ENCODE measurements around the gene EFCC1.

The EFCC1 gene

DNA sequence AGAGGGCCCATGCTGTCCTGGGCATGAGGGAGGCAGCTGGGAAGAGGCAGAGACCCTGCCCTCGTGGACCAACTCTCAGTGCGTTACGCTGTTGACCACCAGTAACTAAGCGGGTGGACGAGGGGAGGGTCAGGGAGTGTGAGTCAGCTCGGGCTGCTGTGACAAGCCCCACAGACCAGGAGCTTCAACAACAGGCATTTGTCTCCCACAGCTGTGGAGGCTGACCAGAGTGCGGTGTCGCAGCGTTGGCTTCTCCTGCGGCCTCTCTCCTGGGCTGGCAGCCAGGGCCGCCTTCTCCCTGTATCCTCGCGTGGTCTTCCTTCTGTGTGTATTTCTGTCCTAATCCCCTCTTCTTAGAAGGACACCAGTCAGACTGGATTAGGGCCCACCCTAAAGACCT is 13.0 kb downstream of the EFCC1 start:
- in situ Hi-C loops (cut with HindIII; ENCODE audit: low sequenced_read_pairs) = no loop called here

DNA sequence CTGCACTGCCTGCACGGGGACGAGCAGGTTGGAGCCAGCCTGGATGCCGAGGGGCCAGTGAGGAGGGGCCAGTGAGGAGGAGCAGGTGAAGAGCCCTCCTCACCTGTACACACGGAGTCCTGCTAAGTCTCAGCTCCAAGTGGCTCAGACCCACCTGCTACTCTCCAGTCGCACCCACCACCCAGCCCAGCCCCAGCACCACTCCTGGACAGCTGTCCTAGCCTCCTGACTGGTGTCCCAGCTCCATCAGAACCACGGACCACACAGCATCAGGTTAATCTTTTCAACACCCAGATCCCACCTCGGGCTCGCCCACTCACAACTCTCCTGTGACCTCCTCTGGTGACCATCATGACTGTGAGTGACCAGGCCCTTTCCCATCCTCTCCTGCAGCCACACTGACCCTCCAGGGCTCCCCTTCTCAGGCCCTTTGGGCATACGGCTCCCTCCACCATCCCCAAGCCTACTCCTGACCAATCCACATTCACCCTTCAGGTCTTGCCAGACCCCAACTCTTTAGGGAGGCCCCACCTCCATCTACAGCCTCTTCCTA is 13.8 kb downstream of the EFCC1 start:
- in situ Hi-C loops (cut with HindIII; ENCODE audit: low sequenced_read_pairs) = no loop called here

- in situ Hi-C loops (cut with HindIII; ENCODE audit: low sequenced_read_pairs) = no loop called here
Measured at GRCh38 chr3:129015388-129016105, 14.4 kb downstream of the EFCC1 start.

DNA sequence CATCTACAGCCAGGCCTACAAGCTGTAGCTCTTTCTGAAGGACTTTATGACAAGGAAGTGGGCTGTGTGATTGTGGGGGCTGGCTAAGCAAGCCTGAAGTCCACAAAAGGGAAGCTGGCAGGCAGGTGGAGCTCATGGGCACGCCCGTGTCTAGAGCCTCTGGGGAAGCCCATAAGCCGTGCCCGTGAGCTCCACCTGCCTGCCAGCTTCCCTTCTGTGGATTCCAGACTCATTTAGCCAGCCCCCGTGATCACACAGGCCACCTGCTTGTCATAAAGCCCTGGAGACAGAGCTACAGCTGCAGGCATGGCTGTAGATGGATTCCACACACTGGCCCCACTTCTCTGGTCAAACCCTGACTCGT is 15.2 kb downstream of the EFCC1 start:
- in situ Hi-C loops (cut with HindIII; ENCODE audit: low sequenced_read_pairs) = no loop called here

GRCh38 chr3:129016720-129017483 is 15.8 kb downstream of the EFCC1 start:
- in situ Hi-C loops (cut with HindIII; ENCODE audit: low sequenced_read_pairs) = no loop called here

GRCh38 chr3:129017484-129017899 is 16.4 kb downstream of the EFCC1 start:
- in situ Hi-C loops (cut with HindIII; ENCODE audit: low sequenced_read_pairs) = no loop called here

DNA sequence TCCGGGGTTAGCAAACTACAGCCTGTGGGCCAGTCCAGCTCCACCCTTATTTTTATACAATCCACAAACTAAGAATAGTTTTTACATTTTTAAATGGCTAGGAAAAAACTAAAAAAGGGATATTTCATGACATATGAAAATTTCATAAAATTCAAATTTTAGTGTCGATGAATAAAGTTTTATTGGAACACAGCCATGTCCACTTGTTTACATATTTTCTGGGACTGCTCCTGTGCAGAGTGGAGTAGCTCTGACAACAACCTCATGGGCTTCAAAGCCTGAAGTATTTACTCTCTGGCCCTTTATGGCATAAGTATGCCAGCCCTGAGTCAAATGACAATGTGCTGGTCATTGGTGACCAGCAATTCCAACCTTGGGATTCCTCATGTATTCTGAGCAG is 17.2 kb downstream of the EFCC1 start:
- in situ Hi-C loops (cut with HindIII; ENCODE audit: low sequenced_read_pairs) = no loop called here

- in situ Hi-C loops (cut with HindIII; ENCODE audit: low sequenced_read_pairs) = no loop called here
Measured at GRCh38 chr3:129018751-129019150, 17.6 kb downstream of the EFCC1 start.

DNA sequence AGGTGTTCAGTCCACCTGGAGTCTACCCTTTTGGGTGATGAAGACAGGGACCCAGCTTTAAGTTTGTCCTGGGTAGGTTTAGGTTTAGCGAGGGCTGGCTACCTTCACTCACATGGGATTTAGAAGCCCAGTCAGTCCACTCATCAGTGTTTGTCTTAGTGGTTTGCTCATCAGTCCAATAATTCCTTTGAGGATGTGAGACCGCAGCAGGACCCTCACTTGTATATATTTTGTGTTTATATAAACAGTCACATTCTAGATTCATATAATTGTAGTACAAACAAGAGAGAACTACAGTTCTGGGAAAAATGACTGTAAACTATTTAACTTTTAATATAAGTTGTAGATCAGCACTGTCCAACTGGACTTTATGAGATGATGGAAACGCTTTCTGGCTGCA is 18.2 kb downstream of the EFCC1 start:
- in situ Hi-C loops (cut with HindIII; ENCODE audit: low sequenced_read_pairs) = no loop called here

DNA sequence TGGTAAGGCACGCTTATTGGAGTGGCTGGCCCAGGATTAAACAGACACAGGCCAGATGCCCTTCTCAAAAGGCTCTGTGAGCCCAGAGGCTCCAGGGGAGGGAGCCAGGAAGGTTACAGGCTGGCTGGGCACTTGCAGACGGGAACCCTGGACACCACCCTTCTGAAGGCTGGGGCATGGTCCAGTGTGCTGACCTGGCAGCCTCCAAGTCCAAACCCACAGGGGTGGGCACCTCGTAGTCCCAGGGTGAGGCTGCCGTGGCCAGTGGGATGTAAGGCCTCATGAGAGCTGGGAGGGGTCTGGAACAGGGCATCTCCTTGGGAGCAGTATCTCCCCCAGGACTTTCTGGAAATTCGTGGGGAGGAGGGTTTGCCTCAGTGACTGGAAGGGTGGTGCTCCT is 19.6 kb downstream of the EFCC1 start:
- in situ Hi-C loops (cut with HindIII; ENCODE audit: low sequenced_read_pairs) = no loop called here

DNA sequence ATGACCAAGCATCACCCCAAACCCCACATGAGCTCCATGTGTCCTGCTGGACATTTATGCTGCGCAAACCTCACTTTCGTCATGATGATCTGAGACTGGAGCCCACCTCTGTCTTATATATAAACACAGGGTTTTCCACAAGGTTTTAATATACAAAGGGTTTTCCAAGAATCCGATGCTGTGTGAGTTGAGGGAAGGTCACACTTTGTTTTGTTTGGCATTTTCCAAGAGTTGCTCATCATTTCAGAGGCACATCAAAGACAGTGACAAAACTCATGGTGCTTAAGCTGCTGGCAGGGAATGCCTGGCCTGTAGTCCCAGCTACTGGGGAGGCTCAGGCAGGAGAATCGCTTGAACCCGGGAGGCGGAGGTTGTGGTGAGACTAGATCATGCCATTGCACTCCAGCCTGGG is 20.0 kb downstream of the EFCC1 start:
- in situ Hi-C loops (cut with HindIII; ENCODE audit: low sequenced_read_pairs) = no loop called here

- in situ Hi-C loops (cut with HindIII; ENCODE audit: low sequenced_read_pairs) = no loop called here
Measured at GRCh38 chr3:129022114-129023007, 21.3 kb downstream of the EFCC1 start.

DNA sequence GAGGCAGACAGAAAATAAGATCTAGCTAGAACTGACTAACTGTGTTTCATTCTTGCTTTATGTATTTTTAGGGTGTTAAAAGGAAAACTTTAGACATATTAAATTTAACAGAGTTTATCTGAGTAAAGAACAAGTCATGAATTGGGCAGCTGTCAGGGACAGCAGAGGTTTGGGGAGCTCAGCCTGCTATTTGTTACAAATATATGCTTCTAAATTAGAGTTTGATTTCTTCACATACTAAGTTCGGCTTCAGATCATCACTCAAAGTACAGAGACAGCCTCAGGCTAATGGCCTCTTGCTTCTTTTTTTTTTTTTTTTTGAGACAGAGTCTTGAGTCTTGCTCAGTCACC is 21.9 kb downstream of the EFCC1 start:
- in situ Hi-C loops (cut with HindIII; ENCODE audit: low sequenced_read_pairs) = no loop called here

DNA sequence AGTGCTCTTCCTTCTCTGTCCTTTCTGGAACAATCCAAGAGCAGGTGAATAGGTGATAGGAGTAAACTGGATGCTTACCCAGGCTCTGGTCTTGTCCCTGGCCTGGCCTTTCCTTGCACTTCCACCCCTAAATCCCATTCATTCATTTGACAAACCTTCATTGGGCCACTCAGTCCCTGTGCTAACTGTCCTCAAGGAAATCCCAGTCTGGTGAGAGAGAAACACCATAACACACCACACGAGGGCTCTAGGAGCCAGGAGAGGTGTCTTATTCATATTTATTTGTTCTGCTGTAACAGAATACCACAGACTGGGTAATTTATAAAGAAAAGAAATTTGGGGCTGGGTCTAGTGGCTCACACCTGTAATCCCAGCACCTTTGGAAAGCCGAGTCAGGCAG is 22.8 kb downstream of the EFCC1 start:
- in situ Hi-C loops (cut with HindIII; ENCODE audit: low sequenced_read_pairs) = no loop called here

DNA sequence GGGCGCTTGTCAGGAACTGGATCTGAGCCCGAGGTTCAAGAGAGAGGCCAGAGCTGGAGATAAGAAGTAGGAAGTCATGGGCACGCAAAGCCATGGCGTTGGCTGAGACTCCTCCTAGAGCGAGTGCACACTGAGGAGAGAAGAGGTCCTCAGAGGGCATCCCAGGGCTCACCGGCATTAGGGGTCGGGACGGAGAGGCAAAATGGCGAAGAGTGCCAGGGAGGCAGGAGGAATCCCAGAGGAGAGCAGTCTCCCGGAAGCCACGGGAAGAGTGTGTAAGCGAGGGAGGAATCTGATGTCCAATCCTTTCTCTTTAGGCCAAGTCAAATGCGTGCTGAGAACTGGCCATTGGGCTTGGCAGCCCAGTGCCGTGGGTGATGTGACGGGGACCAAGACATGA is 24.0 kb downstream of the EFCC1 start:
- in situ Hi-C loops (cut with HindIII; ENCODE audit: low sequenced_read_pairs) = no loop called here

DNA sequence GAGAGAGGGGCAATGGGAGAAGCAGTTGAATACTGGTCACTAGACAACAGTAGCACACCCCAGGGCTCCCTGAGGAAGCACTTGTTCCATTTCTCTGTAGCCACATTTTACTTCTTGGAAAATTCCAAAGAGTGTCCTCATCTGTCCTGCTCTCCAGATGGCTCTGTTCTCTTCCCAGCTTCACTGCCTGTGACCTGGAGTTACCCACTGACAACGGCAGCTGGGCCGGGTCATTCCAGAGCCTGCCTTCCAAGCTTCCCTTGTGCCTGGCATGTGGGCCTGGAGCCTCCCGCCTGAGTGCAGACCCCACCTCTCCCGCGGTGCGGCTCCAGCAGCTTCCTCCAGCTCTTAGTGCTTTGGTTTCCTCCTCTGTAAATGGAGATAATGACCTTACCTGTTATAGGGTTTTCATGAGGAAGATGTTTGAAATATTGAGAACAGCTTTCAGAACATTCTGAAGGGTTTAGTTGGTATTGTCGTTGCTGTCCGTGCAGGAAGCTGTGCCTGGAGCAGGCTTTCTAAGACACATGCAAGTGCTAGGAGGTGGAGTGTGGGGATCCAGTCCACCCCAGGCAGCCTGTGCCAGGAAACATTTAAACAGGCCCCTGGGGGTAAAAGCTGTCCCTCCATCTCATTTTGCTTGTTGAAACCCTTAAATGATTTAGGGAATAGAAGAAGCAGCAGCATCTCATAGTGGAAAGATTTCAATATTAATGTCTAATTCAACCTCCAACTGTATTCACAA is 24.8 kb downstream of the EFCC1 start:
- in situ Hi-C loops (cut with HindIII; ENCODE audit: low sequenced_read_pairs) = no loop called here

GRCh38 chr3:129026728-129027543 is 25.8 kb downstream of the EFCC1 start:
- in situ Hi-C loops (cut with HindIII; ENCODE audit: low sequenced_read_pairs) = no loop called here

GRCh38 chr3:129027544-129027880 is 26.4 kb downstream of the EFCC1 start:
- in situ Hi-C loops (cut with HindIII; ENCODE audit: low sequenced_read_pairs) = no loop called here

DNA sequence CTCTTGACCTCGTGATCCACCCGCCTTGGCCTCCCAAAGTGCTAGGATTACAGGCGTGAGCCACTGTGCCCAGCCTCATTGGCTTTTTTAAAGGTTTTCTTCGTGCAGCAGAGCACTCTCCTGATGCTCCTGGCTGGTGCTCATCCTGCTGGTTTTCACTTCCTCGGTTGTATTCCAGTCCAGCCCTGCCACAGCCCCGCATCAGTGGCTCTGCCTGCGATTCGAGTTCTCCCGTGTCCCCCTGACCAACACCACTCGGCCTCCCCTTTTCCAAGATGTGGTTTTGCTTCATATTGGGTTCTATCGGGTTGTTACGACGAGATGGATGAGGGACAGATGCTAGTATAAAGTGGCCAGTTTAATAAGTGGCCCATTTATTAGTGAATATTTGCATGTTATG is 27.8 kb downstream of the EFCC1 start:
- in situ Hi-C loops (cut with HindIII; ENCODE audit: low sequenced_read_pairs) = no loop called here

DNA sequence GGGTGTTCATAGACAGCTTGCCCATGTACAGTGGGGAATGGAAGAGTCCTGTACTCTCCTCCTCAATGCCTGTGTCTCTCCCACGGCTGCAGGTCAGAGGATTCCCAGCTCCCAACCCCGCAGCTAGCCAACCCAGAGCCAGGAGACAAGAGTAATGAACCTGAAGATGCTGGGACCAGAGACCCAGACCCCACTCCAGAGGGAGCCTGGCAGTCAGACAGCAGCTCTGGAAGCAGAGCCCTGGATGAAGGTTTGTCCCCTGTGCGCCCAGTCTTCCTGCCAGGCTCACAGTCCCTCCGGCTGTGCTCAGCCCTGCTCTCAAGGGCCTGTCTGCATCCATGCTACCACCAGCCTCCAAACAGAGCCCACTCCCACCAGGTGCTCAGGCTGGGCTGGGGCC is 29.5 kb downstream of the EFCC1 start:
- in situ Hi-C loops (cut with HindIII; ENCODE audit: low sequenced_read_pairs) = no loop called here

Measured in DLD1 (cell line).